Muscle layer of duodenum (tissue), 2 donors: ENCODE data around the gene PKD2L1.

Source experiments
- H3K27ac ChIP-seq: one replicate; pipeline ENCODE4 v1.7.0; 2013; ENCODE audit warnings: mild to moderate bottlenecking, low read length
- H3K27me3 ChIP-seq: one replicate; pipeline ENCODE4 v1.7.0; 2013; ENCODE audit warnings: low read depth, mild to moderate bottlenecking, control low read depth, low read length
- H3K36me3 ChIP-seq, 2 donors: one replicate each; pipeline ENCODE4 v1.7.0; 2013; ENCODE audit warnings: low read length in 2 of 2, control low read depth in 1 of 2, mild to moderate bottlenecking in 1 of 2; ENCODE audit not compliant: insufficient read depth in 2 of 2, control insufficient read depth in 1 of 2
- H3K4me1 ChIP-seq, 2 donors: one replicate each; pipeline ENCODE4 v1.7.0; 2013; ENCODE audit warnings: low read length in 2 of 2, mild to moderate bottlenecking in 2 of 2, control low read depth in 1 of 2, moderate library complexity in 1 of 2; ENCODE audit not compliant: insufficient read depth in 2 of 2, control insufficient read depth in 1 of 2
- H3K4me3 ChIP-seq, 2 donors: one replicate each; pipeline ENCODE4 v1.7.0; 2013; ENCODE audit warnings: low read length in 2 of 2, low read depth in 1 of 2, mild to moderate bottlenecking in 1 of 2
- H3K9me3 ChIP-seq, 2 donors: one replicate each; pipeline ENCODE4 v1.7.0; 2013; ENCODE audit warnings: low read length in 2 of 2, control low read depth in 1 of 2, mild to moderate bottlenecking in 1 of 2; ENCODE audit not compliant: control insufficient read depth in 1 of 2
- donor health status: healthy.

The PKD2L1 gene

DNA sequence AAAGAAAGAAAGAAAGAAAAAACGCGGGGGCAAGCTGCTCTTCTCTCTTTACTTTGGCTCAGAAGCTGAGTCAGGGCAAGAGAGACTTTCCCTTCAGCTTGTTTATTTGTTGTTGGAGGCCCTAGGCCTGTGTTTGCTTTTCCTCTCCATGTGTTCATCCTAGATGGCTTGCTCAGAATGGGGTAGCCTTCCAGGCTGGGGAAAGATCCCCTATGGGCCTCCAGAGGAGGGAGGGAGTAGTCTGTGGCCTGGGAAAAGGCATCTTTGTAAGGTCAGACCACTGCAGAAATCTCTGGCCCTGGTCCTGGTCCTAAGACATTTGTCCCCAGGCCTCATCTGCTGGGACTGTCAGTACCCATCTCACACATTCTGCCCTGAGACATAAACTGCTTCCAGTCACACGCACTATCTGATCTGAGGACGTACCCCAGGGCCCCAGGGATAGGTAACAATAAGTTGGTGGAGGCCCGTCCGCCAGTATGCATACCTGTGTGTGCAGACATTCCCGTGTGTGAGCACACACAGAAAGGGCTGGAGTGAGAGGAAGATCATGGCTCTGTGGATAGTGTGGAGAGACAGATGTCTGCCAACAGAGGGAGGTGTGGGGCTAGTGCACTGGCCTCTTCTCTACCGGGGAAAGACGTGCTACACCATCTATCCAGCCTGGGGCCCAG, 12.1 kb upstream of the PKD2L1 start:
- Histone ChIP-seq H3K9me3 (no peaks in the 10 kb centered on the region), H3K27me3 (peaks cover 7% of the 10 kb centered on the region), H3K27ac (no peak overlapping the region), H3K36me3 (no peaks in the 10 kb centered on the region), H3K4me3 (no peak overlapping the region), H3K4me1 (peaks cover 0 to 10% of the 10 kb centered on the region in 2 donors)

DNA sequence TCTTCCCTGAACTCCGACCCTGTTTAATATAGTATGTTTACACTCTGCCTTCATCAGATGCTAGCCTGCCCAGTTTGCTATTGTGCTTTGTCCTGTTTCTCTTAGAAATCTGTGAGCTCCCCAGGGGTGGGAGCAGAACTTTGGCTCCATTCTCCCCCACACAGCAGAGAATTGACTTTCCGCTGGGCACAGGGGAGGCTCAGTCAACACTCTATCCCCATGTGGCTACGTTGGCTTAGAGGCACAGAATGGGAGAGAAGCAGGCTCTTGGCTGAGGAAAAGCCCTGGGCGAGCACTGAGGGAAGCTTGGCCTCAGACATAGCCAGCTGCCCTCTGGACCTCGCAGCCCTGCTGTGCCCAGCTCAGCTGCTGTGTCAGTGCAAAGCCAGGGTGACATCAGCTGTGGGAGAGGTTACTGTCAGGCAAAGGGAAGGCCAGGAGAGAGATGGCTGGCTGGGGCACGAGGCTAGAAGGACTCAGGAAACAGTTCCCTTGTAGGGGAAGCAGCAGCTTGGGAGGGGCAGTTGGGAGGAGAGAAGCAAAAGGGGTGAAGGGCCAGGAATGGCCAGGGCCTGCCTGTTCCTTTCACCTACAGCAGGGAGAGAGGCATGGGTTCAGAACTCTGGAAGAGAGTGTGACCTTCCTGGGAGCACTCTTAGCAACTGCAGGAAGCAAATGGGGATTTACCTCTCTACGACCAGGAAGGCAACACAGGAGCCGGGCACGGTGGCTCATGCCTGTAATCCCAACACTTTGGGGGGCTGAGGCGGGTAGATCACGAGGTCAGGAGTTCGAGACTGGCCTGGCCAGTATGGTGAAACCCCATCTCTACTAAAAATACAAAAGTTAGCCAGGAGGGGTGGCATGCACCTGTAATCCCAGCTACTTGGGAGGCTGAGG, 11.2 kb upstream of the PKD2L1 start:
- H3K4me3 ChIP-seq = no peak overlapping the region
- H3K9me3 ChIP-seq = no peaks in the 10 kb centered on the region
- H3K27me3 ChIP-seq = peaks cover 7% of the 10 kb centered on the region
- peaks cover 0 to 4% of the 10 kb centered on the region in 2 donors for H3K4me1 ChIP-seq
- H3K36me3 ChIP-seq = no peaks in the 10 kb centered on the region
- H3K27ac ChIP-seq = no peak overlapping the region

DNA sequence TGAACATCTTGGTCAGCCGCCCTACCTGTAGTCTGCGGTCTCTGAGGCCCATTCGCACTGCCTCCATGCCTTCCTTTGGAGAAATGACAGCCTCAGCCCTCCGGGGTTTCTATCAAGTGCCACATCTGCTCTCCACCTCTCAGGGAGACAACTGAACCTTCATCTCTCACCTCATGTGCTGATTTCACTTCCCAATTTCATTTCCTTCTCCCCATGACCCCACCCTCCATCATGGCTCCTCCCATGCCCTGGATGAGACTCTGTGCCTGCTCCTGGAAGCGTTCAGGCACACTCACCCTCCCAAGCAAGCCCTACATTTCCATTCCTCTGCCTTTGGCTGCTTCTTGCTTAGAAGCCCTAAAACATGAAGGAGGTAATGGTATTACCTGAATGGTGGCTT, 9.2 kb upstream of the PKD2L1 start:
- Histone ChIP-seq H3K27ac (no peak overlapping the region), H3K36me3 (no peaks in the 10 kb centered on the region), H3K4me3 (no peak overlapping the region), H3K4me1 (no peaks in the 10 kb centered on the region), H3K9me3 (no peaks in the 10 kb centered on the region), H3K27me3 (no peaks in the 10 kb centered on the region)

DNA sequence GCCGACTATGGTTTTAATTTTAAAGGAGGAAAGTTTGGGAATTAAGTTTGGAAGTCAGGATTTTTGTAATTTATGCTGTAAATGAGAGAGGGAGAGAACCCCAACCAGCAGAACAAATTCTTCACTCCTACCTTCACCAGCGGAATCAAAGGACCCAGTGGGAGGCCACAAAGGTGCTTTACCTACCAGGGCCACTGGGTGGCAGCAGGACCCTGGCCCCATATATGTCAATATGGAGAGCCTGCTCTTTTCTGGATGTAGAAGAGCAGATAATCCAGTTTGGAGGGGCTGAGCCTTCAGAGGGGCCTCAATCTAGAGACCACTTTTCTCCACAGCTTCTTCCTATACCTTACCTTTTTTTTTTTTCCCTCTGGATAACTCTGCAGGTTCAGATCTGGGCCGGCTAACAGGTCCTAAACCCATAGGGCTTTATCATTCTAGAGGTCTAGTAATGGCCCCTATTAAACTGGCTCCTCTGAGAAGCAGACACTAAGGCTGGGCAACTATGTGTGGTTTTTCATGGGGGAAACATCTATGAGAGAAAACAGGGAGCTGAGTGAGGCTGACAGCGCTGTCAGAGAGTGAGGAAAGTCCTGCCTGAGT, 8.5 kb upstream of the PKD2L1 start:
- H3K4me1 ChIP-seq = no peaks in the 10 kb centered on the region
- no peaks in the 10 kb centered on the region for H3K9me3 ChIP-seq
- H3K36me3 ChIP-seq = no peaks in the 10 kb centered on the region
- H3K27ac ChIP-seq = no peak overlapping the region
- H3K27me3 ChIP-seq = no peaks in the 10 kb centered on the region
- H3K4me3 ChIP-seq = no peak overlapping the region

DNA sequence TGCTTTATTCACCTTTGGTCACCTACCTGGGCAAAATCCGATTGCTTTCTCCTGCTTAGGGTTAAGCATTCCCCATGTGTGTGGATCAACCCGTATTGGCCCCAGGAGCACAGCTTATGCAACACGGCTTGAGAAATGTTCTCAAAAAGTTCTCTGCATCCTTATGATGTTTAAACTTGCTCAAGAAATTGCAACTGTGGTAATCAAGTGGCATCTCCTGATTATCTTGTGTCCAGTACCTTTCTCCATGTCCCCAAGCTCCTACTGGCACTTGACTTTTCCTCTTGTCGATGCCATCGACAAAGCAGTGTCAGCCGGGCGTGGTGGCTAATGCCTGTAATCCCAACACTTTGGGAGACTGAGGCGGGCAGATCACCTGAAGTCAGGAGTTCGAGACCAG, 4.7 kb upstream of the PKD2L1 start:
- no peaks in the 10 kb centered on the region for H3K27me3 ChIP-seq
- H3K4me1 ChIP-seq = no peaks in the 10 kb centered on the region
- H3K27ac ChIP-seq = no peak overlapping the region

DNA sequence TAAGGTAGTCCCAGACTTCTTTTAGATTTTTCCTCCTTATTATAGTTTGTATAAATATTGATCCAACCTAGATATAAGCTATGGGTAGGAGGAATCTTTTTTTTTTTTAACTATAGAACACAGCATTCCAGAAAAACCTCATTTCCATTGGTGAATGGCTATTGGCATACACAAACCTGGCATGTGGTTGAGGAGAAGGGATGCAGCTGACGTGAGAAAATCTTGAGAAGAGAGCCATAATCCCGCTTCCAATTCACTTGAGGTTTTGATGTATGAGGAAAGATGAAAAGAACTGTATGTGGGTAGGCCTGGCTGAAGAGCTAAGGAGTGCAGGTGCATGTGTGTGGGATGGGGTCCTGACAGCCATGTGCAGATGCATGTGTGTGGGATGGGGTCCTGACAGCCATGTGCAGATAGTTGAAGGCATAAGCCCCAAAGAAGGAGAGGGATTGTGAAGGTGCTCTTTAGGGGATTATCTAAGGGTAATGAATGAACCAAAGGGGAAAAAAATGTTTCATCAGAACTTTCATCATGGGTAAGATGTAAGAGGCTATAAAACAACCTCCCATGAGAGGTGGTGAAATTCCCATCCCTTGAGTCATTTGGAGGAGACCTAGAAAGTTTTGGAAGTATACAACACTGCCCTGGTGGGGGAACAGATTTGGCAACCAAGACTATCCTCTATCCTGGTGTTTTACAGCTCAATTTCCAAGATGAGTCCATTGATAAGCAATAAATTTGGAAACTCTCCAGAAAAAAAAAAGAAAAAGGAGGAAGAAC, 3.8 kb upstream of the PKD2L1 start:
- H3K27ac ChIP-seq = no peak overlapping the region
- no peaks in the 10 kb centered on the region for H3K9me3 ChIP-seq
- no peaks in the 10 kb centered on the region for H3K4me1 ChIP-seq
- H3K27me3 ChIP-seq = no peaks in the 10 kb centered on the region
- no peak overlapping the region for H3K4me3 ChIP-seq
- no peaks in the 10 kb centered on the region for H3K36me3 ChIP-seq

More for the DNA sequence above, 4.7 kb upstream of the PKD2L1 start:
- no peak overlapping the region for H3K4me3 ChIP-seq
- no peaks in the 10 kb centered on the region for H3K9me3 ChIP-seq
- no peaks in the 10 kb centered on the region for H3K36me3 ChIP-seq

DNA sequence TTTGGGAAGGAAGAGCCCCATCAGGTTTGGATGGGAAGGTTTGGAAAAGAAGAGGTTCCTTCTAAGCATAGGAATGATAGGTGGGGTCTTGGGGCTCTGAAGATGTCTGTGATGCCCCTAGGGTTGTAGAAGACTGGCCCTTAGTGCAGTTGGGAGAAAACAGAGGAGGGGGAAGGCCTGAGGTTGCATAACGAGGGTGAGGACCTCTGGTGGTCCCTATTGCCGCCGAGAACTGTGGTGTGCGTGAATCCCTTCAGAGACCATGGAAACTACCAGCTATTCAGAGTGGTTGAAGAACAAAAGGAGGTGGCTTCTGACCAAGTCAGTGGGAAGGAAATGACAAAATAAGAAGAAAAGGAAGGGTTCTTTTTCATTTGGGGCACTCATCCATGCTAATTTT, 3.1 kb upstream of the PKD2L1 start:
- Histone ChIP-seq H3K27ac (no peak overlapping the region), H3K9me3 (no peaks in the 10 kb centered on the region), H3K4me3 (no peak overlapping the region), H3K4me1 (no peaks in the 10 kb centered on the region), H3K27me3 (no peaks in the 10 kb centered on the region), H3K36me3 (no peaks in the 10 kb centered on the region)

DNA sequence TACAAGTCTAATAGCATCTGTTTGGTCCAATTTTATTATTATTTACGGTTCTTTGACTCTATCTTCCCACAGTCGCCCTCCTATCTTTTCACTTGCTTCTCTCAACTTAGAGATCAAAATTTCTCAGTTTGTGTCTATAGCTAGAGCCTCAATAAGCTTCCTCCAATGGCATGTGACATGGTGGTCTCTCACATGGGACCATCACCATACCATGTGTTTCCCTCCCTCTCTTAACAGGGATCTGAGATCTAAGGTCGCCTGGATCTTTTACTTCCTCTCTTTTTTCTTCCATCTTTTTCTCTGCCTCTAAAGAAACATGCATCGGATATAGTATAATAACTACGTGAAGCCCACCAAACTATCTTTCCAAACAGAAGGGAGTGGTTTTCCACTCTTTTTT, 1.8 kb downstream of the PKD2L1 start:
- Histone ChIP-seq H3K36me3 (no peaks in the 10 kb centered on the region), H3K9me3 (no peaks in the 10 kb centered on the region), H3K4me3 (no peak overlapping the region), H3K27ac (no peak overlapping the region), H3K27me3 (no peaks in the 10 kb centered on the region), H3K4me1 (peaks cover 0 to 4% of the 10 kb centered on the region in 2 donors)

DNA sequence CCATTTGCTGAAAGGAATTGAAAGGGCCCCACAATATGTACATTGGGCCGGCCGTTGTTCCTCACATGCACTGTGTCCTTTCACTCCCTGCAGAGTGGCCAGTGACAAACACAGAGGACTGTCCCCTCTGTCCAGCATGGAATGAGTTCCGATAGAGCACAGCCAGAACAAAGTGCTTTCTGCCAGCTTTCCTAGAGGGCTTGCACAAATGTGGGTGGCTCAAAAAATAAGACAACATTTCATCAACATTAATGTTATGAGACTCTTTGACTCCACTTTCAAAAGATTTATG, 2.4 kb downstream of the PKD2L1 start:
- Histone ChIP-seq H3K27me3 (no peaks in the 10 kb centered on the region), H3K27ac (no peak overlapping the region)

DNA sequence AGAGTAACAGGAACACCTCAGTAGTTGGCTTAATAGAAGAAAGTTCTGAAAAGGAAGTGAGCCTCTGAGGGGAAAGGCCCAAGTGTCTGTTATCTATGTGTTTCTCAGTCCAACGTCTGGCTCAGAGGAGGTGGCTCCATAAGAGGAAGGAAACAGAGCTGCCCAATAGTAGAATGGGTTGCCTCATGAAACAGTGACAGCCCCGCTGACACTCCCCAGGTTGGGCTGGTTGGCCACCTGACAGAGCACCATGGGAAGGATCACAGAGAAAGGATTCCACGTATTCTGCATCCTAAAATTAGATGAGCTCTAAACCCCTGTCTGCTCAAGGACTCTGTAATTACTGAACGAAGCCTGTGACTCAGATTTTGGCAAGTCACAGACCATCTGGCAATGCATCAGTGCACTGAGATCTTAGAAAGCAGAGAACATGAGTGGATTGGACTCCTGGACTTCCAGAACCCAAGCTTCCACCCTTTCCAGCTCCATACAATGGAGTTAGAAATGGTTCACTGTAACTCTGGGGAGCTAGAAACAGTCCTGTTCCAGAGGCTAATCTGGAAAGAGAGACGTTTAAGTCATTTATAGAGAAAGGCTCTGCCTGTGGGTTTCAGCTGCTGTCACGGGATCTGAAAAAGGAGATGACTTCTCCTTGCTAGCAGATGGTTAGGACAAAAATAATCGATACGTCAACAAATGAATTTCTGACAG, 2.9 kb downstream of the PKD2L1 start:
- no peaks in the 10 kb centered on the region for H3K27me3 ChIP-seq
- no peaks in the 10 kb centered on the region for H3K36me3 ChIP-seq
- peaks cover 0 to 4% of the 10 kb centered on the region in 2 donors for H3K4me1 ChIP-seq
- H3K9me3 ChIP-seq = no peaks in the 10 kb centered on the region
- no peak overlapping the region for H3K4me3 ChIP-seq
- H3K27ac ChIP-seq = no peak overlapping the region

More for the DNA sequence above, 2.4 kb downstream of the PKD2L1 start:
- H3K4me3 ChIP-seq = no peak overlapping the region
- no peaks in the 10 kb centered on the region for H3K9me3 ChIP-seq
- H3K4me1 ChIP-seq = peaks cover 0 to 4% of the 10 kb centered on the region in 2 donors
- no peaks in the 10 kb centered on the region for H3K36me3 ChIP-seq
